ENCODE measurements around the gene IGSF3. TPM values are rescaled to one million over a fixed set of nuclear protein-coding genes. Genes with fewer than 3 reads are reported as not detected.
"Not testable (repeated sequence)": the region's sequence is repeated elsewhere in the genome, so short reads cannot be mapped to it uniquely, and the experiment has no call there.

Gene IGSF3
- total RNA-seq, 2 donors from 2014 or later = 21.4 to 30.6 TPM

GRCh38 chr1:116645802-116646672 is 21.5 kb downstream of the IGSF3 start:
- H3K27ac ChIP-seq; H3K4me3 ChIP-seq; H3K9me3 ChIP-seq; H3K36me3 ChIP-seq; H3K9ac ChIP-seq (ENCODE audit: low read depth in 2 of 2, low read length in 2 of 2); H3K27me3 ChIP-seq; intact Hi-C loops (cut with DNase I); DNase-seq; H3K4me1 ChIP-seq: not testable (repeated sequence)

- intact Hi-C loops (cut with DNase I); H3K27ac ChIP-seq; H3K9me3 ChIP-seq; DNase-seq; H3K9ac ChIP-seq (ENCODE audit: low read depth in 2 of 2, low read length in 2 of 2); H3K4me3 ChIP-seq; H3K27me3 ChIP-seq; H3K36me3 ChIP-seq; H3K4me1 ChIP-seq: not testable (repeated sequence)
Observed at GRCh38 chr1:116644993-116645392, 22.5 kb downstream of the IGSF3 start.

- H3K4me3 ChIP-seq; intact Hi-C loops (cut with DNase I); H3K9me3 ChIP-seq; H3K4me1 ChIP-seq; H3K27me3 ChIP-seq; DNase-seq; H3K27ac ChIP-seq; H3K36me3 ChIP-seq; H3K9ac ChIP-seq (ENCODE audit: low read depth in 2 of 2, low read length in 2 of 2): not testable (repeated sequence)
Observed at GRCh38 chr1:116644096-116644495, 23.4 kb downstream of the IGSF3 start.

GRCh38 chr1:116643281-116643751 is 24.2 kb downstream of the IGSF3 start:
- H3K36me3 ChIP-seq; H3K9me3 ChIP-seq; H3K27me3 ChIP-seq; H3K27ac ChIP-seq; H3K4me3 ChIP-seq; H3K9ac ChIP-seq (ENCODE audit: low read depth in 2 of 2, low read length in 2 of 2); H3K4me1 ChIP-seq; intact Hi-C loops (cut with DNase I): not testable (repeated sequence)
- peak; percentile 68 for DNase-seq

GRCh38 chr1:116642311-116643280 is 24.9 kb downstream of the IGSF3 start:
- H3K27me3 ChIP-seq; intact Hi-C loops (cut with DNase I); DNase-seq; H3K36me3 ChIP-seq; H3K4me1 ChIP-seq; H3K9ac ChIP-seq (ENCODE audit: low read depth in 2 of 2, low read length in 2 of 2); H3K27ac ChIP-seq; H3K4me3 ChIP-seq; H3K9me3 ChIP-seq: not testable (repeated sequence)

GRCh38 chr1:116637583-116637982 is 29.9 kb downstream of the IGSF3 start:
- H3K9ac ChIP-seq (ENCODE audit: low read depth in 2 of 2, low read length in 2 of 2); H3K9me3 ChIP-seq; H3K4me1 ChIP-seq; H3K36me3 ChIP-seq; H3K4me3 ChIP-seq; H3K27ac ChIP-seq; DNase-seq; intact Hi-C loops (cut with DNase I); H3K27me3 ChIP-seq: not testable (repeated sequence)

GRCh38 chr1:116636584-116636983 is 30.9 kb downstream of the IGSF3 start:
- H3K27ac ChIP-seq; intact Hi-C loops (cut with DNase I); H3K4me3 ChIP-seq; DNase-seq; H3K9me3 ChIP-seq; H3K9ac ChIP-seq (ENCODE audit: low read depth in 2 of 2, low read length in 2 of 2); H3K27me3 ChIP-seq; H3K36me3 ChIP-seq; H3K4me1 ChIP-seq: not testable (repeated sequence)

GRCh38 chr1:116634386-116634785 is 33.1 kb downstream of the IGSF3 start:
- H3K9me3 ChIP-seq; H3K9ac ChIP-seq (ENCODE audit: low read depth in 2 of 2, low read length in 2 of 2); DNase-seq; H3K27ac ChIP-seq; H3K4me3 ChIP-seq; H3K4me1 ChIP-seq; H3K27me3 ChIP-seq; intact Hi-C loops (cut with DNase I); H3K36me3 ChIP-seq: not testable (repeated sequence)

GRCh38 chr1:116631996-116632925 is 35.3 kb downstream of the IGSF3 start:
- DNase-seq; H3K9ac ChIP-seq (ENCODE audit: low read depth in 2 of 2, low read length in 2 of 2); H3K27me3 ChIP-seq; H3K9me3 ChIP-seq; H3K27ac ChIP-seq; H3K4me1 ChIP-seq; H3K36me3 ChIP-seq; H3K4me3 ChIP-seq; intact Hi-C loops (cut with DNase I): not testable (repeated sequence)

GRCh38 chr1:116631554-116631953 is 36.0 kb downstream of the IGSF3 start:
- H3K36me3 ChIP-seq; H3K9ac ChIP-seq (ENCODE audit: low read depth in 2 of 2, low read length in 2 of 2); H3K27ac ChIP-seq; H3K4me3 ChIP-seq; H3K27me3 ChIP-seq; H3K9me3 ChIP-seq; DNase-seq; H3K4me1 ChIP-seq; intact Hi-C loops (cut with DNase I): not testable (repeated sequence)

- H3K9ac ChIP-seq (ENCODE audit: low read depth in 2 of 2, low read length in 2 of 2); H3K9me3 ChIP-seq; H3K27ac ChIP-seq; DNase-seq; H3K36me3 ChIP-seq; H3K4me1 ChIP-seq; intact Hi-C loops (cut with DNase I); H3K27me3 ChIP-seq; H3K4me3 ChIP-seq: not testable (repeated sequence)
Observed at GRCh38 chr1:116630057-116630456, 37.5 kb downstream of the IGSF3 start.

- H3K9ac ChIP-seq (ENCODE audit: low read depth in 2 of 2, low read length in 2 of 2); H3K27me3 ChIP-seq; H3K9me3 ChIP-seq; H3K36me3 ChIP-seq; DNase-seq; intact Hi-C loops (cut with DNase I); H3K4me1 ChIP-seq; H3K27ac ChIP-seq; H3K4me3 ChIP-seq: not testable (repeated sequence)
Observed at GRCh38 chr1:116629441-116629840, 38.1 kb downstream of the IGSF3 start.
